NCI-H2196 (cell line): ENCODE results near the gene TSPAN14.

ENCODE experiments used
- DNase-seq: peaks from one replicate; lab custom pipeline; 2025; ENCODE audit not compliant: unreplicated experiment; lab: John Stamatoyannopoulos, UW

Gene TSPAN14

GRCh38 chr10:80486785-80487420 lies 32.8 kb downstream of the TSPAN14 start:
- no peak for DNase-seq

GRCh38 chr10:80487421-80487785 lies 33.3 kb downstream of the TSPAN14 start:
- no peak for DNase-seq

GRCh38 chr10:80487791-80488538 lies 33.9 kb downstream of the TSPAN14 start:
- DNase-seq, result no peak

- no peak for DNase-seq
Measured at GRCh38 chr10:80488539-80489066, 34.5 kb downstream of the TSPAN14 start.

- DNase-seq, result no peak
Measured at GRCh38 chr10:80489371-80490112, 35.4 kb downstream of the TSPAN14 start.

GRCh38 chr10:80491251-80492102 lies 37.4 kb downstream of the TSPAN14 start:
- DNase-seq, result no peak

GRCh38 chr10:80492848-80493521 lies 38.9 kb downstream of the TSPAN14 start:
- no peak for DNase-seq

GRCh38 chr10:80493522-80494051 lies 39.5 kb downstream of the TSPAN14 start:
- no peak for DNase-seq

GRCh38 chr10:80496555-80497172 lies 42.6 kb downstream of the TSPAN14 start:
- DNase-seq, result no peak

- no peak for DNase-seq
Measured at GRCh38 chr10:80497187-80498077, 43.3 kb downstream of the TSPAN14 start.

GRCh38 chr10:80498078-80498832 lies 44.1 kb downstream of the TSPAN14 start:
- DNase-seq, result no peak

- DNase-seq, result no peak
Measured at GRCh38 chr10:80498833-80499741, 45.0 kb downstream of the TSPAN14 start.

GRCh38 chr10:80500572-80501380 lies 46.7 kb downstream of the TSPAN14 start:
- DNase-seq, result no peak

- no peak for DNase-seq
Measured at GRCh38 chr10:80501381-80501912, 47.3 kb downstream of the TSPAN14 start.

- no peak for DNase-seq
Measured at GRCh38 chr10:80501913-80502521, 47.9 kb downstream of the TSPAN14 start.
